Keratinocyte (primary cell): Measurements from ENCODE around the gene SOHLH2. TPM values are rescaled to one million over a fixed set of nuclear protein-coding genes. Genes with fewer than 3 reads are reported as not detected.

ENCODE experiments used
- DNase-seq: peaks from one replicate; pipeline ENCODE4 v3.0.0-alpha.2; 2011; ENCODE audit warnings: low read depth, missing footprints, low spot score
- FAIRE-seq: peaks from 2 replicates; lab custom pipeline; 2011; peaks lifted over from hg19 to GRCh38; lab: Jason Lieb, UNC
- H2AFZ ChIP-seq: 2 replicates; pipeline ENCODE4 v1.6.0; 2012; ENCODE audit warnings: low read length, control low read depth, inconsistent platforms; ENCODE audit not compliant: control insufficient read depth
- H3K27ac ChIP-seq: 2 replicates; pipeline ENCODE4 v1.5.1; 2011; ENCODE audit warnings: low read length; ENCODE audit not compliant: control insufficient read depth, insufficient read depth
- H3K27me3 ChIP-seq: 3 replicates; pipeline ENCODE4 v1.6.0; 2011; ENCODE audit warnings: low read length; ENCODE audit not compliant: control insufficient read depth, insufficient read depth; ENCODE audit errors: extremely low read depth
- H3K36me3 ChIP-seq, 2 experiments: 2 replicates in 1 of 2; 3 replicates in 1 of 2; pipeline ENCODE4 v1.5.1; 2011; ENCODE audit warnings: low read length in 2 of 2, mild to moderate bottlenecking in 1 of 2; ENCODE audit not compliant: control insufficient read depth in 2 of 2, insufficient read depth in 2 of 2; ENCODE audit errors: extremely low read depth in 1 of 2
- H3K4me1 ChIP-seq: 3 replicates; pipeline ENCODE4 v1.5.1; 2011; ENCODE audit warnings: low read length; ENCODE audit not compliant: control insufficient read depth, insufficient read depth; ENCODE audit errors: extremely low read depth
- H3K4me2 ChIP-seq: 3 replicates; pipeline ENCODE4 v1.6.0; 2011; ENCODE audit warnings: low read depth, low read length; ENCODE audit not compliant: control insufficient read depth, insufficient read depth; ENCODE audit errors: extremely low read depth
- H3K4me3 ChIP-seq, 3 experiments: fragments of 200-600 bp in 1 of 3; sonication (generic) in 1 of 3; 2 replicates in 2 of 3; 3 replicates in 1 of 3; pipeline ENCODE4 v1.5.1; 2011 to 2016; ENCODE audit warnings: low read length in 3 of 3, mild to moderate bottlenecking in 3 of 3, control low read depth in 2 of 3, inconsistent platforms in 1 of 3, low read depth in 1 of 3, mixed read lengths in 1 of 3, mixed run types in 1 of 3, moderate library complexity in 1 of 3; ENCODE audit not compliant: control insufficient read depth in 2 of 3, insufficient read depth in 2 of 3; ENCODE audit errors: extremely low read depth in 1 of 3
- H3K79me2 ChIP-seq: 2 replicates; pipeline ENCODE4 v1.6.0; 2012; ENCODE audit warnings: low read length; ENCODE audit not compliant: control insufficient read depth, insufficient read depth
- H3K9ac ChIP-seq: 3 replicates; pipeline ENCODE4 v1.6.0; 2011; ENCODE audit warnings: low read length; ENCODE audit not compliant: control insufficient read depth, insufficient read depth; ENCODE audit errors: extremely low read depth
- H3K9me1 ChIP-seq: 3 replicates; pipeline ENCODE4 v1.6.0; 2011; ENCODE audit warnings: low read length; ENCODE audit not compliant: control insufficient read depth, insufficient read depth; ENCODE audit errors: extremely low read depth
- H3K9me3 ChIP-seq: 2 replicates; pipeline ENCODE4 v1.5.1; 2012; ENCODE audit warnings: low read depth, low read length; ENCODE audit not compliant: control insufficient read depth
- H4K20me1 ChIP-seq: 3 replicates; pipeline ENCODE4 v1.6.0; 2011; ENCODE audit warnings: low read length; ENCODE audit not compliant: control insufficient read depth, insufficient read depth; ENCODE audit errors: extremely low read depth
- CTCF ChIP-seq, 3 experiments: IDR thresholded peaks in 1 of 3; conservative IDR thresholded peaks in 1 of 3; optimal IDR thresholded peaks in 1 of 3; 2 replicates in 2 of 3; 3 replicates in 1 of 3; pipeline versions ENCODE3 to v1.5.1; 2011; ENCODE audit warnings: low read length in 3 of 3, mild to moderate bottlenecking in 3 of 3, moderate library complexity in 2 of 3, control low read depth in 1 of 3, inconsistent platforms in 1 of 3; ENCODE audit not compliant: insufficient read depth in 2 of 3; ENCODE audit errors: extremely low read depth in 1 of 3
- EZH2 ChIP-seq: IDR thresholded peaks from one replicate; pipeline ENCODE4 v1.6.1; 2012; ENCODE audit warnings: inconsistent platforms, mild to moderate bottlenecking, low read length, moderate library complexity
- dilution Hi-C: fragments of 300-500 bp; cut with MboI; formaldehyde crosslinking; loops from one replicate; pipeline ENCODE4 v1.7.0; 2020; ENCODE audit warnings: low sequenced_read_pairs; ENCODE audit not compliant: extremely low pct_ligation_motif_present
- polyA plus RNA-seq, 5 experiments: library from polyadenylated mRNA; depleted of rRNA in 3 of 5; stranded (reverse) in 3 of 5; stranded (forward) in 1 of 5; unstranded in 1 of 5; fragments of >200 nt; gene quantifications; 1 replicate in 1 of 5; 2 replicates in 3 of 5; 3 replicates in 1 of 5; pipeline versions ENCODE4 v1.2.1 to v1.2.3, GENCODE V29; 2011 to 2012; ENCODE audit warnings: missing spikeins in 2 of 5, low read depth in 1 of 5, low replicate concordance in 1 of 5

Gene SOHLH2
- polyA plus RNA-seq, 1 donor (not counting 4 experiments of a cell fraction or from before 2014, with no cell fraction given): not detected

GRCh38 chr13:36142735-36143134 is 71.6 kb downstream of the SOHLH2 start:
- Histone ChIP-seq H3K9ac (no peak overlapping the region), H3K9me3 (no peaks in the 10 kb centered on the region), H3K79me2 (no peaks in the 10 kb centered on the region), H3K9me1 (no peaks in the 10 kb centered on the region), H3K27me3 (no peaks in the 10 kb centered on the region), H3K36me3 (no peaks in the 10 kb centered on the region), H3K4me3 (no peak overlapping the region), H2AFZ (no peak overlapping the region), H3K27ac (no peak overlapping the region), H4K20me1 (no peaks in the 10 kb centered on the region), H3K4me1 (no peaks in the 10 kb centered on the region), H3K4me2 (no peak overlapping the region)
- TF ChIP-seq EZH2: no peak
- TF ChIP-seq CTCF (optimal IDR thresholded peaks at IDR 0.05 in 1 of 3, IDR thresholded peaks at IDR 0.05 in 1 of 3, conservative IDR thresholded peaks at IDR 0.05 in 1 of 3; ENCODE audit: extremely low read depth in 1 of 3, insufficient read depth in 2 of 3, low read length in 3 of 3): no peak
- no peak for DNase-seq
- dilution Hi-C loops: no loop called here
- FAIRE-seq: no peak

GRCh38 chr13:36135876-36136275 is 78.5 kb downstream of the SOHLH2 start:
- H4K20me1 ChIP-seq: no peaks in the 10 kb centered on the region
- peaks cover 12% of the 10 kb centered on the region for H3K27me3 ChIP-seq
- no peaks in the 10 kb centered on the region for H3K9me3 ChIP-seq
- no peaks in the 10 kb centered on the region for H3K9me1 ChIP-seq
- no peak overlapping the region for H3K9ac ChIP-seq
- no peak overlapping the region for H3K4me3 ChIP-seq
- TF ChIP-seq CTCF (optimal IDR thresholded peaks at IDR 0.05 in 1 of 3, IDR thresholded peaks at IDR 0.05 in 1 of 3, conservative IDR thresholded peaks at IDR 0.05 in 1 of 3; ENCODE audit: extremely low read depth in 1 of 3, insufficient read depth in 2 of 3, low read length in 3 of 3) (no peak), EZH2 (no peak)
- no peaks in the 10 kb centered on the region for H3K4me1 ChIP-seq
- DNase-seq (no peak), FAIRE-seq (no peak)
- H2AFZ ChIP-seq: no peak overlapping the region
- dilution Hi-C loops: no loop called here
- H3K27ac ChIP-seq: no peak overlapping the region
- no peaks in the 10 kb centered on the region for H3K79me2 ChIP-seq
- no peaks in the 10 kb centered on the region for H3K36me3 ChIP-seq
- no peak overlapping the region for H3K4me2 ChIP-seq
